GM12875 (cell line): ENCODE data around the gene MACROD1.
"Not testable (repeated sequence)": the region's sequence is repeated elsewhere in the genome, so short reads cannot be mapped to it uniquely, and the experiment has no call there.

ENCODE experiments used
- H3K4me3 ChIP-seq: one replicate; pipeline ENCODE4 v1.5.1; 2011; ENCODE audit warnings: low read depth, low read length, control low read depth
- CTCF ChIP-seq: IDR thresholded peaks from 2 replicates; pipeline ENCODE4 v1.5.1; 2011; ENCODE audit warnings: low read depth, mild to moderate bottlenecking, control low read depth, inconsistent platforms, low read length, moderate library complexity, borderline replicate concordance; ENCODE audit not compliant: insufficient read depth

The MACROD1 gene

GRCh38 chr11:63969461-63969860 lies 196.5 kb downstream of the MACROD1 start:
- no peak for TF ChIP-seq CTCF
- no peak overlapping the region for H3K4me3 ChIP-seq

- TF ChIP-seq CTCF, result no peak
- H3K4me3 ChIP-seq, result no peak overlapping the region
Observed at GRCh38 chr11:63966444-63966843, 199.5 kb downstream of the MACROD1 start.

GRCh38 chr11:63963895-63964294 lies 202.0 kb downstream of the MACROD1 start:
- not testable (repeated sequence) for H3K4me3 ChIP-seq

DNA sequence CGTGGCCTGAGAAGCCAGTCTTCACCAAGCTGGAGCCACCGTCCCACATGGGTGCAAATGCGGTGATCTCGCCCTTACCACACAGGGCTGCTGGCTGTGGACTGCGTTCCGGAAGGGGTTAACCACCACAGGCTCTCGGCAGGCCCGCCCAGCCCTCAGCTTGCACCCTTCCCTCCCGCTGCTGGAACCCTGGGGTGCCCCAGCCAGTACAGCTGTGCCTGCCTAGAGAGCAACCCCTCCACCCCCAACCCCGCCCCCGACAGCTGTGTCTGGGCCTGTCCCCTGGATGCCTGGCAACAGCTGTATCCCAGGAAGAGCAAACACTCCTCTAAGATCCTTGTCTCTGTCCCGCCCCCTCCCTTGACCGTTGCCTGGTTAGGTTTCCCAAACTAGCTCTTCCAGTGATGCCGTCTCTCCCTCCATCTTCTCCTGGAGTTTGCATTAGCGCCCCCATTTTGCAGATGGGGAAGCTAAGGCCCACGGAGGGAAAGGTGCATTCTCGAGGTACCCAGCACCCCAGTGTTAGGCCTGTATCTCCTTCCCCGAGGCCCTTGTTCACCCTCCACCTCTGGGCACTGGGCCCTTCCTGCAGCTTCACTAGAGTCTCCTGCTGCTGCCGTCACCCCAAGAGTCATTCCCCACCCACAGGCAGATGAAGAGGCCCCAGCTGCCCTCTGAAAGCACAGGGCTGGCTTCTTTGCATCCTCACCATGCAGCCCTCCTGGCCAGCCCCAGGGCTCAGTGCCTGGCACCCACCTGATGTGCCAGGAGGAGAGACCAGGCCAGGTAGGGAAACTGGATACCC lies 204.1 kb downstream of the MACROD1 start:
- TF ChIP-seq CTCF, result no peak
- H3K4me3 ChIP-seq, result no peak overlapping the region

DNA sequence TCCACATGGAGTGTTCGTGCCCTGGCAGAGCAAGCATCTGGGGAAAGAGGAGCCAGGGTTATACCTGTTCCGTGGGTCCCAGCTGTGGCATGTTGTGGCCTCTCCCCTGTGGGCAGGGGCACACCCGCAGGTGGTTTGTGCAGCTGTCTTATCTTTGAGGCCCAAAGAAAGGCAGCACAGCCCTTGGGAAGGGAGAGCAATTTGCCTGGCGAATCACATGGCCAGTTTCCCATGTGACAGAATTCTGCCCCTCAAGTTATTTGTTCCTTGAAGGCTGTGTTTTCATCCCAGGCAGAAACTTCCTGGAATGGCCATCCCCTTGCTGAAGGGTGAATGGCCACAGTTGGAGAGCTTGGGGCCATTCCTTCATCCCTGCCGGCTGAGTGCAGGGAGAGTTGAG lies 207.9 kb downstream of the MACROD1 start:
- H3K4me3 ChIP-seq, result no peak overlapping the region
- no peak for TF ChIP-seq CTCF

DNA sequence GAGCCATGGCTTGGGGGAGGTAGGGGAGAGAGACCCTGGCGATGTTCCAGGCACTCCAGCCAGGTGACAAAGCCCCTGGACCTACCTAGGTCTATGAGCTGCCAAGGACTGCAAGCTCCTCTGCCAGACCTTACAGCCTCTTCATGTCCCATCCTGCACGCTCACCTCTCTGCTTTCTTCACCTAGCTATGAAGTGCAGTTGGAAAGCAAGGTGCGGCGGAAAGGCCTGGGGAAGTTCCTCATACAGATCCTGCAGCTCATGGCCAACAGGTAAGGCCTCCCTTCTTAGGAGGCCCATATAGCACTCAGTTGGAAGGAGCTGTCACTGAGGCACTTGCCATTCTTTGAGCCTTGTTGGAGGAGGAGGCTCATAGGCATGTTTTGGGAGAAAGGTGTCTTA lies 213.3 kb downstream of the MACROD1 start:
- no peak overlapping the region for H3K4me3 ChIP-seq
- TF ChIP-seq CTCF, result no peak

DNA sequence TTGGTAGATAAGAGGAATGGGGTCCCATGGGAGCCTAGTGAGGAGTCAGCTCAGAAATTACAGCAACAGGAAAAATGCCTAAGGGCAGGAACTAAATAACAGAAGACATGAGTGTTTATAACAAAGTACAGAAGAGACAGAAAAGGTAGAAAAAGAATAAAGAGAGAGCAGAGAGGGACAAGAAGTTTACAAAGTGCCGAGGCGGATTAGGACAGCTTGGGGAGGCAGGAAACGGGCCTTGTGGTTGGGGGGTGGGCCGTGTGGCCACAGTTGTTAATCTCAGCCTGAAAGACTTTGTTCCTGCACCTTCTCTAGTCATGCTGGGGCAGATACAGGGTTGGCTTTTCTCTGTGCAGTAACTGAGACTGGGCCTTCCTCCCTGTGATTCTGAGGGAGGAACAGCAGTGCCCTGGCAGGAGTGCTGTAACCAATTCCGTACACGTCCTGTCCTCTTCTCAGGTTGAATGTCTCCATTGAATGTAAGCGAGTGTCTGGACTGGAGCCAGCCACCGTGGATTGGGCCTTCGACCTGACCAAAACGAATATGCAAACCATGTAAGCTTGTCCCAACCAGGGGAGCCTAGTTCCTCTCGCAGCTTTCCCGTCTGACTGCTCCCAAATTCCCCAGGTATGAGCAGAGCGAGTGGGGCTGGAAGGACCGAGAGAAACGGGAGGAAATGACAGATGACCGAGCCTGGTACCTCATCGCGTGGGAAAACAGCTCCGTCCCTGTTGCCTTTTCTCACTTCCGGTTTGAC lies 214.0 kb downstream of the MACROD1 start:
- H3K4me3 ChIP-seq, result no peak overlapping the region

More for the DNA sequence above, 214.0 kb downstream of the MACROD1 start:
- no peak for TF ChIP-seq CTCF
